OCI-LY7 (cell line): ENCODE data around the gene POLR3H.

ENCODE experiments used
- CTCF ChIP-seq: fragments of 200-600 bp; sonication (generic); conservative IDR thresholded peaks from 2 replicates; pipeline ENCODE4 v1.5.1; 2014; ENCODE audit warnings: mild to moderate bottlenecking, antibody characterized with exemption, low read length, moderate library complexity, mixed read lengths
- EZH2phosphoT487 ChIP-seq: fragments of 200-600 bp; sonication (generic); IDR thresholded peaks from 2 replicates; pipeline ENCODE4 v1.6.1; 2018; ENCODE audit warnings: low read depth, borderline replicate concordance, mild to moderate bottlenecking, mixed run types, antibody characterized with exemption, low read length, moderate library complexity, mixed read lengths

- TF ChIP-seq EZH2phosphoT487 (no peak), CTCF (no peak)
Measured at GRCh38 chr22:41540365-41540764, 3.9 kb downstream of the POLR3H start.
